ENCODE results near the gene DNAH7.

Gene DNAH7

DNA sequence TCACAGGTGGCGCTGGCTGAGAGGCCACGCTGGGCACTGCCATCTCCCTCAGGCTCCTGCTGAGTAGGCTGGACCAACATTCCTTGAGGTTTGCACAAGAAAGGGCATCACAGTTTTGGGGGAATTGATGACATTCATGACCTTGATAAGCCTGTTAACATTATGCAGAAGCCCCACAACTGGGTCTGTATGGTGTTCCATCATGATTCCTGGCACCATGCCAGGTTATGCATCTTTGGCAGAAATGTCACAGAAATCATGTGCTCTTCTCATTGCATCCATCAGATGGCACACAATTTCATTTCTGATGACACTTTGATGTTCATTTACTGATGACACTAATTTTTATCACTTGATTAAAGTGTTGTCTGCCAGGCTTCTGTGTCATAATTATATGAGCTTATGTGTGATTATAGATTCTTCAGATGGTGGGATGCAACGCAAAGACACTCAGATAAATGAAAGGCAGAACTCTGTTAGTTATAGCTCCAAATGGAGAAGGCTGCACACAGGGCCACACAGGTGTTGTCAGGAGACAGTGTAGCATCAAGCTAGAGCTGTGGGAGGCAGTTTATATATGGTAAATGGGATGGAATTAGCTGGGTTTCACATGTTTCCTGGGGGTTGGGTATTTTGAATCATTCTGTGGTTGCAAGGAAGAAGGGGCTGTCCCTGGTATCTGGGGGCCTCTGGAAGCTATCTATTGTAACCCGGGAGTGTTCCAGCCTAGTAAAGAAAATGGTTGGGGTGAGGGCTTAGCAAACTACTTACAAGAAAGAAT, 220.3 kb downstream of the DNAH7 start:
- DNase-seq (ENCODE audit: low spot score in 2 of 2) (no peak), ATAC-seq (ENCODE audit: low read depth) (no peak)
- Mint-ChIP-seq H3K4me1 (no peaks in the 10 kb centered on the region), H3K27ac (no peak overlapping the region), H3K36me3 (no peaks in the 10 kb centered on the region), H3K9me3 (peaks cover 1% of the 10 kb centered on the region), H3K4me3 (no peak overlapping the region), H3K27me3 (peaks cover 4% of the 10 kb centered on the region)

GRCh38 chr2:195842932-195843331, 225.7 kb downstream of the DNAH7 start:
- DNase-seq (ENCODE audit: low spot score in 2 of 2) (no peak), ATAC-seq (ENCODE audit: low read depth) (no peak)
- H3K4me3 Mint-ChIP-seq: peak overlapping the region; percentile 15

DNA sequence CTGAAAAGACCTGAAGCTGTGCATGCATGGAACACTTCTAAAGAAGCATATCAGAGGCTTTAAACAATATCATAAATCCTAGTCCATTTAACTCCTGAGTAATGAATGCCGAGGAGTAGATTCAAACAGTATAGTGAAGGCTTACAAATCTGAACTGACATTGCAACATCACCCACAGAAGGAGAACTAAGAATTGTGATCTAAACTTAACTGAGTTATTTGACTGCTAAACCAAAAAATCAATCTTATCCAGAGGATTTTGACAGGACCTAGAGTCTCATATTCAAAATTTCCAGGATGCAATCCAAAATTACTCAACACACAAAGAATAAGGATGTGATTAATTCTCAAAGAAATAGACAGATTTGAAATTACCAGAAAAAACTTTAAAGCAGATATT, 230.6 kb downstream of the DNAH7 start:
- Mint-ChIP-seq H3K4me3 (no peak overlapping the region), H3K36me3 (no peaks in the 10 kb centered on the region), H3K27ac (no peak overlapping the region), H3K27me3 (no peaks in the 10 kb centered on the region), H3K4me1 (peaks cover 6% of the 10 kb centered on the region), H3K9me3 (peaks cover 6% of the 10 kb centered on the region)
- DNase-seq (ENCODE audit: low spot score in 2 of 2): no peak
- ATAC-seq (ENCODE audit: low read depth): no peak

More at GRCh38 chr2:195842932-195843331, 225.7 kb downstream of the DNAH7 start:
- Mint-ChIP-seq H3K36me3 (no peaks in the 10 kb centered on the region), H3K27ac (no peak overlapping the region), H3K4me1 (peaks cover 6% of the 10 kb centered on the region), H3K27me3 (no peaks in the 10 kb centered on the region), H3K9me3 (peaks cover 8% of the 10 kb centered on the region)

GRCh38 chr2:195836002-195836401, 232.6 kb downstream of the DNAH7 start:
- ATAC-seq (ENCODE audit: low read depth): no peak
- no peaks in the 10 kb centered on the region for H3K4me1 Mint-ChIP-seq
- no peaks in the 10 kb centered on the region for H3K27me3 Mint-ChIP-seq
- no peak overlapping the region for H3K4me3 Mint-ChIP-seq
- DNase-seq (ENCODE audit: low spot score in 2 of 2): no peak
- no peaks in the 10 kb centered on the region for H3K36me3 Mint-ChIP-seq
- H3K27ac Mint-ChIP-seq: no peak overlapping the region
- peaks cover 6% of the 10 kb centered on the region for H3K9me3 Mint-ChIP-seq

GRCh38 chr2:195834836-195835235, 233.8 kb downstream of the DNAH7 start:
- Mint-ChIP-seq H3K27ac (no peak overlapping the region), H3K36me3 (no peaks in the 10 kb centered on the region), H3K9me3 (peaks cover 3% of the 10 kb centered on the region), H3K4me1 (no peaks in the 10 kb centered on the region), H3K4me3 (no peak overlapping the region), H3K27me3 (peaks cover 1% of the 10 kb centered on the region)
- DNase-seq (ENCODE audit: low spot score in 2 of 2): no peak
- ATAC-seq (ENCODE audit: low read depth): no peak

DNA sequence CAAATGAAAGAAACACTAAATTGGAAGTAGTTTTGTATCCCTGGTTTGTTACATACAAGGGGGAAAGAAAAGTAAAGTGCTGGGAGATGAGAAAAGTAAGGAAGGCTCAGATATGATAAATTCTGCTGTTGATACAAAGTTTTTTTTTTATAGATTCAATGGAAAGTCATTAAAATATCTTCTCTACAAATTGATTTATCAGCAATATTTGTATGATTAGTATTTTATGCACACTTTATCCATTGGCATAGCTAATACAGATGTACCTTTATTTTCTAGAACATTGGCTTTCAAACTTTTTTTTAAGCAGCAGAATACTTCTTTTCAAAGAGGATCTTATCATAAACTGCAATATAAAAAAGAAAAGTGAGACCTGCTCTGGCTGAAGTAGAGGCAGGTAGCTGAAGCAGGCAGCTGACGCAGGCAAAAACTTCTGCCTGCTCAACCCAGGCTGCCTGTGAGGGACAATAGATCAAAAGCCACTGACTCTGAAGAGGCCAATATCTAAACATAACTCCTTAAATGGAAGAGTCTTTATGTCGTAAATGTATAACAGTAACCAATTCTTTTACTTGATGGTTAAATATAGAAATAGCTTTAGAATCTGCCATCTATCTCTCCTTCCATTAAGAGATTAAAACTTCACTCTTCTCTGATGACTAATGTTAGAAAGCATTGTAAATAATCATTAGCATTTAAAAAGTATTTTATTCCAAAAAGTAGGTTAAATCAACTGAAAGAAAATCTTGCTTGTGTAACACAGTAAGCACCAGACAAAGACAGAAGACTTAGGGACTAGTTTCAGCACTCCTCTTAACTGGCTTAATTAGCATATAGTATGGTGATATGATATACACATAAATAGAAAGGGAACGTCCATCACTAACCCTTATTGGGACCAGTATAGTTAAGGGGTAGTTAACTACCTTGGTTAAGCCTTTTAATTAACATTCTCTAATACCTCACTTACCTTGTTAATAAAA, 237.4 kb downstream of the DNAH7 start:
- Mint-ChIP-seq H3K9me3 (no peaks in the 10 kb centered on the region), H3K4me3 (no peak overlapping the region), H3K27me3 (peaks cover 1% of the 10 kb centered on the region), H3K4me1 (no peaks in the 10 kb centered on the region), H3K36me3 (no peaks in the 10 kb centered on the region), H3K27ac (no peak overlapping the region)
- ATAC-seq (ENCODE audit: low read depth) (no peak), DNase-seq (ENCODE audit: low spot score in 2 of 2) (no peak)

DNA sequence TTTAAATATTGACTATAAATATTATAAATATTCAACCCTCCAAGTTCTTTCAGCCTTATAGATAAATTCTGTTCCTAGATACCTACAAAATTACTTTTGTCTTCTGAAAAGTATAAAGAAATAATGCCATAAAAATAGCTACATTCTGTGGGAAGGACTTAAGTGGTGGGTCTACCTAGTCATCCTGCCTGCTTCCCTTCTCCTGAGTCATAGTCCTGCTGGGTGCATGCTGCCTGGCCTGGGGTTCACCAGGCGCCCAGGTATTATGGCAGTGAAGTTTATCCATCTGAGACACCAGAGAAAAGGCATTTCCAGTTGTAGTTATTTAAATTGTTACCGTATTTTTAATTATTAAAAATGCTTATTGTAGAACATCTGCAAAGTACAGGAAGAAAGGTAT, 244.2 kb downstream of the DNAH7 start:
- Mint-ChIP-seq H3K36me3 (no peaks in the 10 kb centered on the region), H3K9me3 (no peaks in the 10 kb centered on the region), H3K4me3 (no peak overlapping the region), H3K4me1 (no peaks in the 10 kb centered on the region), H3K27me3 (peaks cover 1% of the 10 kb centered on the region), H3K27ac (no peak overlapping the region)
- DNase-seq (ENCODE audit: low spot score in 2 of 2) (no peak), ATAC-seq (ENCODE audit: low read depth) (no peak)

GRCh38 chr2:195823206-195823605, 245.4 kb downstream of the DNAH7 start:
- no peak overlapping the region for H3K27ac Mint-ChIP-seq

DNA sequence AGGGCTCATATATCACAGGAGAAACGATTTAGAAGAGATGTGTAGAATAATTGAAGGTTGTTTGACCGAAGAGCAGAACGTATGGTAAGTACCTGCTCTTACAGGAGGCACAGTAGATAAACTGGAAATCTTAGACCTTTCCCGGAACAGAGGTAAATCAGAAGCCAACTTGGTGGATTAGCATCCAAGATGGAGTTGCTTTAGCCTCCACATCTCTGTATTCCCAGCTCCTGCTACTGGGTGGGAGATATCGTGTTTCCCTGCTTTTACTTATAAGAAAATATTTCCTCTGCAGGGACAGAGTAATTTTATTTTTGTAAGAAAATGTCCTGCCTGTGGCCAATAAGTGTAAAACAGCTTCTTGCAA, 247.1 kb downstream of the DNAH7 start:
- H3K27ac Mint-ChIP-seq: no peak overlapping the region
- H3K4me1 Mint-ChIP-seq: no peaks in the 10 kb centered on the region
- peaks cover 5% of the 10 kb centered on the region for H3K27me3 Mint-ChIP-seq
- H3K9me3 Mint-ChIP-seq: no peaks in the 10 kb centered on the region
- DNase-seq (ENCODE audit: low spot score in 2 of 2) (no peak), ATAC-seq (ENCODE audit: low read depth) (no peak)
- H3K36me3 Mint-ChIP-seq: no peaks in the 10 kb centered on the region
- no peak overlapping the region for H3K4me3 Mint-ChIP-seq

More at GRCh38 chr2:195823206-195823605, 245.4 kb downstream of the DNAH7 start:
- ATAC-seq (ENCODE audit: low read depth) (no peak), DNase-seq (ENCODE audit: low spot score in 2 of 2) (no peak)
- no peaks in the 10 kb centered on the region for H3K4me1 Mint-ChIP-seq
- H3K36me3 Mint-ChIP-seq: no peaks in the 10 kb centered on the region
- no peaks in the 10 kb centered on the region for H3K9me3 Mint-ChIP-seq
- peaks cover 5% of the 10 kb centered on the region for H3K27me3 Mint-ChIP-seq
- no peak overlapping the region for H3K4me3 Mint-ChIP-seq

DNA sequence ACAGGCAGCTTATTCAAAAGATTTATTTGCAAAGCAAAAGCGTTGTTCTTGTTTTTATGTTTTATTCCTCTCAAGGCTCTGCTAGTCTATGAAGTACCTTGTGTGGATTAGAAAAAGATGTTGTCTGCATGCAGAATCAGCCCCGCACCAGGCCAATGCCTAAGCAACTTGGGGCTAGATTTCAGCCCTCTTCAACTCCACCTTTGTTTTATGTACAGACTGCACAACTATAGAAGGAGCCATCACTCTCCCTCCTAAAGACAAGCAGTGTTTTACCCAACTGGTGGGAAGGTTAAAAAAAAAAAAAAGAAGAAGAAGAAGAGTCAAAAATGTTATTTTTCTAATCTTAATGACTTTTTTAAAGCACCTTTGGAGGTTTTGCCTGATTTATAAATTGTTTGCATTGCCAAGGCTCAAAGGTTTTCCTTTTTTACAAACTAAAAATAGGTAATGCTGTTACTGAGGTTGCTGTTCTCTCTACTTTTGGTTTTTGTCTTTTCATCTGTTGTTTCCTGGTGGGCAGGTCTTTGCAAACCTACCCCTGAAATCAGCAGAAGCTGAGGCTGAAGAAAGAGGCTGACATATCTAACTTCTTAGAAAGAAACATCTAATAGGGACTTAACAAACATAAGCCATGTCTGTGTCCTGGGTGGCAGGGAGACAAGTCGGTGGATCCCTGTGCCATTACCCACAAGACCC, 247.6 kb downstream of the DNAH7 start:
- ATAC-seq (ENCODE audit: low read depth) (no peak), DNase-seq (ENCODE audit: low spot score in 2 of 2) (no peak)
- Mint-ChIP-seq H3K36me3 (no peaks in the 10 kb centered on the region), H3K4me1 (no peaks in the 10 kb centered on the region), H3K27ac (no peak overlapping the region), H3K9me3 (no peaks in the 10 kb centered on the region), H3K27me3 (peaks cover 5% of the 10 kb centered on the region), H3K4me3 (no peak overlapping the region)

GRCh38 chr2:195820373-195820772, 248.3 kb downstream of the DNAH7 start:
- H3K4me3 Mint-ChIP-seq: no peak overlapping the region
- H3K4me1 Mint-ChIP-seq: no peaks in the 10 kb centered on the region
- H3K27ac Mint-ChIP-seq: no peak overlapping the region
- ATAC-seq (ENCODE audit: low read depth): no peak
- H3K9me3 Mint-ChIP-seq: no peaks in the 10 kb centered on the region
- peaks cover 5% of the 10 kb centered on the region for H3K27me3 Mint-ChIP-seq
- DNase-seq (ENCODE audit: low spot score in 2 of 2): no peak
- no peaks in the 10 kb centered on the region for H3K36me3 Mint-ChIP-seq

DNA sequence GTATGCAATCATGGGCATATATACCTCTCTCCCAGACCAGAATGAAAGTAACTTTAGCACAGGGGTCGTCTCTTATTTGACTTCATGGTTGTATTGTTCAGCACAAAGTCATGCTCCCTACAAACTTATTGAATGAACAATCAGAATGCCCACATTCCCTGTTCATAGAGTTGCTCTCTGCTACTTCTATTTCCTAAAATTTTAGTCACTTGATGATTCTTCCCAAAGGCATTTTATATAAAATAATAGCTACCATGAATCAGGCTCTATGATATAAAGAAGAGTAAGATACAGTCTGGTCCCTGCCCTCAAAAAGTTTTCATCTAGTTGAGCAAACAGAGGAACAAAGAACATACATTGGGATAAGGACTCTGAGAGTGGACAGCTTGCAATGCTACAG, 249.4 kb downstream of the DNAH7 start:
- Mint-ChIP-seq H3K36me3 (no peaks in the 10 kb centered on the region), H3K4me1 (no peaks in the 10 kb centered on the region), H3K27me3 (peaks cover 5% of the 10 kb centered on the region), H3K4me3 (no peak overlapping the region), H3K27ac (no peak overlapping the region), H3K9me3 (no peaks in the 10 kb centered on the region)
- ATAC-seq (ENCODE audit: low read depth): no peak
- DNase-seq (ENCODE audit: low spot score in 2 of 2): no peak

DNA sequence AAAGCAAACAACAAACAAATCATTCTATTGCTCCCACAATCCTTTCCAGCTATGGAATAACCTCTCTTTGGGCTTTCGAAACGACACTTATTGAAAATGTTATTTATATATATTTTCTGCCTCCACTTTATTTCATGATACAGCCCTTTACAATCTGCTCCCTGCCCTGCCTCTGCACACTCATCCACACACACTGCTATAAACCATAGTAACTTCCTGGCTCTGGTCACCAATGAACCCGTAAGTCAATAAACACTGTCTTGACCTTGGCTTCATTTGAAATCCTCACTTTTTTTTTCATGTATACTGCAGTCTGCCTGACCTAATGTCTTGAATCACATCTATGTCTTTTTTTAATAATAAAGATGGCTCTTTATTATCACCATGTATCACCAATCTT, 250.1 kb downstream of the DNAH7 start:
- Mint-ChIP-seq H3K36me3 (no peaks in the 10 kb centered on the region), H3K4me3 (no peak overlapping the region), H3K9me3 (no peaks in the 10 kb centered on the region), H3K4me1 (no peaks in the 10 kb centered on the region), H3K27me3 (peaks cover 5% of the 10 kb centered on the region), H3K27ac (no peak overlapping the region)
- ATAC-seq (ENCODE audit: low read depth): no peak
- DNase-seq (ENCODE audit: low spot score in 2 of 2): no peak

GRCh38 chr2:195818106-195818505, 250.5 kb downstream of the DNAH7 start:
- H3K36me3 Mint-ChIP-seq: no peaks in the 10 kb centered on the region
- H3K4me3 Mint-ChIP-seq: no peak overlapping the region
- H3K9me3 Mint-ChIP-seq: no peaks in the 10 kb centered on the region
- peaks cover 4% of the 10 kb centered on the region for H3K27me3 Mint-ChIP-seq
- no peak for DNase-seq (ENCODE audit: low spot score in 2 of 2)
- no peak overlapping the region for H3K27ac Mint-ChIP-seq
- ATAC-seq (ENCODE audit: low read depth): no peak
- no peaks in the 10 kb centered on the region for H3K4me1 Mint-ChIP-seq
